22Rv1 (cell line): ENCODE data around the gene UGDH.

ENCODE experiments used
- ZFX ChIP-seq: fragments of 450-650 bp; IDR thresholded peaks from 2 replicates; pipeline ENCODE4 v1.6.1; 2017; ENCODE audit warnings: antibody characterized with exemption, borderline replicate concordance
- TF ChIP-seq, protein P1 (sequence below): fragments of 450-650 bp; IDR thresholded peaks from 2 replicates; pipeline ENCODE4 v1.5.1; 2017; ENCODE audit warnings: mild to moderate bottlenecking

GRCh38 chr4:39452153-39452859 lies 74.9 kb downstream of the UGDH start:
- TF ChIP-seq, protein P1, sequence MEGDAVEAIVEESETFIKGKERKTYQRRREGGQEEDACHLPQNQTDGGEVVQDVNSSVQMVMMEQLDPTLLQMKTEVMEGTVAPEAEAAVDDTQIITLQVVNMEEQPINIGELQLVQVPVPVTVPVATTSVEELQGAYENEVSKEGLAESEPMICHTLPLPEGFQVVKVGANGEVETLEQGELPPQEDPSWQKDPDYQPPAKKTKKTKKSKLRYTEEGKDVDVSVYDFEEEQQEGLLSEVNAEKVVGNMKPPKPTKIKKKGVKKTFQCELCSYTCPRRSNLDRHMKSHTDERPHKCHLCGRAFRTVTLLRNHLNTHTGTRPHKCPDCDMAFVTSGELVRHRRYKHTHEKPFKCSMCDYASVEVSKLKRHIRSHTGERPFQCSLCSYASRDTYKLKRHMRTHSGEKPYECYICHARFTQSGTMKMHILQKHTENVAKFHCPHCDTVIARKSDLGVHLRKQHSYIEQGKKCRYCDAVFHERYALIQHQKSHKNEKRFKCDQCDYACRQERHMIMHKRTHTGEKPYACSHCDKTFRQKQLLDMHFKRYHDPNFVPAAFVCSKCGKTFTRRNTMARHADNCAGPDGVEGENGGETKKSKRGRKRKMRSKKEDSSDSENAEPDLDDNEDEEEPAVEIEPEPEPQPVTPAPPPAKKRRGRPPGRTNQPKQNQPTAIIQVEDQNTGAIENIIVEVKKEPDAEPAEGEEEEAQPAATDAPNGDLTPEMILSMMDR: no peak
- no peak for TF ChIP-seq ZFX
